ENCODE data around the gene B2M.
"Not testable (repeated sequence)": the region's sequence is repeated elsewhere in the genome, so short reads cannot be mapped to it uniquely, and the experiment has no call there.

The B2M gene

DNA sequence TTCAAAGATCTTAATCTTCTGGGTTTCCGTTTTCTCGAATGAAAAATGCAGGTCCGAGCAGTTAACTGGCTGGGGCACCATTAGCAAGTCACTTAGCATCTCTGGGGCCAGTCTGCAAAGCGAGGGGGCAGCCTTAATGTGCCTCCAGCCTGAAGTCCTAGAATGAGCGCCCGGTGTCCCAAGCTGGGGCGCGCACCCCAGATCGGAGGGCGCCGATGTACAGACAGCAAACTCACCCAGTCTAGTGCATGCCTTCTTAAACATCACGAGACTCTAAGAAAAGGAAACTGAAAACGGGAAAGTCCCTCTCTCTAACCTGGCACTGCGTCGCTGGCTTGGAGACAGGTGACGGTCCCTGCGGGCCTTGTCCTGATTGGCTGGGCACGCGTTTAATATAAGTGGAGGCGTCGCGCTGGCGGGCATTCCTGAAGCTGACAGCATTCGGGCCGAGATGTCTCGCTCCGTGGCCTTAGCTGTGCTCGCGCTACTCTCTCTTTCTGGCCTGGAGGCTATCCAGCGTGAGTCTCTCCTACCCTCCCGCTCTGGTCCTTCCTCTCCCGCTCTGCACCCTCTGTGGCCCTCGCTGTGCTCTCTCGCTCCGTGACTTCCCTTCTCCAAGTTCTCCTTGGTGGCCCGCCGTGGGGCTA, at the start of gene B2M, which contains the start of gene PATL2:
Gene B2M, plus strand, starts transcription at position 422 of the 647 bp plus-strand sequence. Its CDS starts 30 bp downstream, at position 452.
Gene PATL2, minus strand, starts transcription at position 228 of the 647 bp plus-strand sequence. CDS start 34,833 bp downstream, outside the sequence.
- FAIRE-seq (peak; percentile 97), DNase-seq (ENCODE audit: extremely low spot score, insufficient read length, low read depth) (peak; percentile 79)

- FAIRE-seq: no peak
Measured at GRCh38 chr15:44661576-44661975, 49.7 kb upstream of the B2M start.

DNA sequence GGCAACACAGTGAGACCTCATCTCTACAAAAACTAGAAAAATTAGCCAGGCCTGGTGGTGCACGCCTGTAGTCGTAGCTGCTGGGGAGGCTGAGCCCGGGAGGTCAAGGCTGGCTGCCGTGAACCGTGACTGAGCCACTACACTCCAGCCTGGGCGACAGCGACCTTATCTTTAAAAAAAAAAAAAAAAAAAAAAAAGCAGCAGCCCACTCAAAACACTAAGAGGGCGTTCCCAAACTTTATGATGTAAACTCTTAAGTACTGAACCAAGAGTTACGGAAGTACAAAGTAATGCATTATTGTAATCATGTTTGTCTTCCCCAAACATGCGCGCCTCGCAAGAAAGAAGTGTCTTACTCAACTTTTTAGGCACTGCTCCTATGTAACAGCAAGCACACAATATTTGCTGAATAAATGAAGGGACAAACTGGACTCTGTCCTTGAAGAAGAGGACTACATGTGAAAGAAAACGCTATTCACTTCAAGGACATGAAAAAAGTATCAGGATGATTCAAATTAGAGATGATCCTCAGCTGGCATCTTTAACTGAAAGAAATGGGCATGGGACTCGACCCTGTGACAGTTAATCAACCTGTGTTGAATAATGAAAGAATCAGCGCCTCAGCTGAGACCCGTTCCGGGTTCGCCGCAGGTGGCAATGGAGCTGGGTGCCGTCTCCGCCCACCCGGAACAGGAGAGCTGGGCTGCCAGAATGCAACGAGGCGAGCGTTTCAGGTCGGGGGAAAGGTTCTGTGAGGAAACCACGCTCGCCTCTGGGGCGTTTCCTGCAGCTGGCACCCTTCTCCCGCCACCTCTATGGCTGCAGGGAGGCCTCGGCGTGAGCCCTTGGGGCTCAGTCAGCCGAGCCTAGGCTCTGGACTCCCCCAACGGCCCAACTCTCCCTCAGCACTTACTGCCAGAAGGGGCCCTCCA, 48.6 kb upstream of the B2M start:
- FAIRE-seq: peak; percentile 87
- no peak for DNase-seq (ENCODE audit: extremely low spot score, insufficient read length, low read depth)

More at GRCh38 chr15:44661576-44661975, 49.7 kb upstream of the B2M start:
- DNase-seq (ENCODE audit: extremely low spot score, insufficient read length, low read depth): no peak

DNA sequence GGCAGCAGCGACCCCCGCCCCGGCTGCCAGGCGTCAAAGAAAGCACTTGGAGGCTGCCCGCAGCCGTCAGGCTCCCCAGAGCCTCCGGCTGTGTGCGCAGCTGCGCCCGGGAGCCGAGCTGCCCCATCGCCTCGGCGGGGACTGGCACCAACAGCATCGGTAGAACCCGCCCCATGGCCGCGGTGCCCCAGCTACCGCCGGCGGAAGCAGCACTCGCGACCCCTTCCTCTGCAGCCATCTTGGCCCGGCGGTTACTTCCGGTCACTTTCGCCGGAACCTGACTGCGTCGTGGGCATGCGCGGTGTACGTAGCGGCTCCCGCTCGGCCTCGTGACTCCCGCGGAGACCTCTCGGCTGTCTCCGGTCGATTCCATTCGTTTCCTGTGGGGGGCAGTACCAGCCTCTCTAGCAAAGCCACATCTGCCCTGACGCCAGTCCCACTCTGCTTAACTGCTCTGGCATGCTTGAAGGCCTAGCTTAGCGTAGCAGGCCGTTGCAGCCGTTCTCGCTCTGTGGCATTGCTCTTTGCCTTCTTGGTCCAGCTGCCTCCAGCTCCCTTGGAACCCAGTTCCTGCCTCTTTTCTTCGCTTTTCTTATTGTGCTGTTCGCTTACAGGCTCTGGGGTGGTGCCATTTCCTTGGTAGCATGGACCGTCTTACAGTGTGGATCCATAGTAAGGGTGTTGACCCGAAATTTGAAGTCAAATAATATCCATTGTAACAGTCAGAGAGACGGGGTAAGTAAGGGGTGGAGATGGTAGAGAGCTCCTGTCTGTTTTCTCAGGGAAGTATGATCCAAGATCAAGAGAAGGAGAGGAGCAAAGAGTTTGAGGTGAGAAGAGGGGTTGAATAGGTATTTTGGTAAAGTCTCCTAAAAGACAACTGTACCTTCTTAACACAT, 47.7 kb upstream of the B2M start, which contains the start of gene SPG11:
Gene SPG11, minus strand, starts transcription at position 253 of the 899 bp plus-strand sequence. Its CDS starts 15 bp downstream, at position 238.
- FAIRE-seq (peak; percentile 99), DNase-seq (ENCODE audit: extremely low spot score, insufficient read length, low read depth) (peak; percentile 78)

DNA sequence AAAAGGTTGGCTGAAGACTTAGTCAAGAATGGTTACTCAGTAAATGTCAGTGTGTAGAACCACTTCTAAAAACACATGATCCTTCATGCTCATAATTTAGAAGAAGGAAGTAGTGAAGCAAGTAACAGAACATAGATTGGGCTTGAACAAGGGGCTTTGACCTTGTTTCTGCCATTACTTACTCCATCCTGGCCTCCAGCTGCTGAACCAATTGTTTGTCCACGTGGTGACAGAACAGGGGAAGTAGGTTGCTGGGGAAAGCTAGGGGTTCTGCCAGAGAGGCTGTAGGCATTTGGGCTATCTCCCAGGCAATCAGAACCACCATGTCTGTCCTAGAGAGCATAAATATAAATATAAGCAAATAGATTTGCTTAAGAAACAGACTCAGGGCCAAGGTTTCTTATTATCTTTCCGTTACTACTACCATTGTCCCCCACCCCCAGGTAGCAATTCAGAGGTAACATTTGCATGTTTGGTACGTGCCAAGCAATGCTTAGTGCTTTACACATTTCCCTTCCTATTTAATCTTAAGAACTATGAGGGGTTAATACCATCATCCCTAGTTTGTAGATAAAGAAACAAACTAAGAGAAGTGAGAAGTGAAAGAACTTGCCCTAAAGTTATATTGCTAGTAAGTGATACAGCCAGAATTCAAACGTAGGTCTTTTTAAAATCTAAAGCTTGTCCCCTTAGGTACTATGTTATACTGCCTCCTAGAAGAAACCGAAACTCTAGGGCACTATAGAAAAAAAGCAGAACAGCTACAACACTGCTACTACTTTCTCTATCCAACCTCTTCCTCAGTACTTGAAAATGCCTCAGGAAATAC, 44.9 kb upstream of the B2M start:
- FAIRE-seq: peak; percentile 72
- no peak for DNase-seq (ENCODE audit: extremely low spot score, insufficient read length, low read depth)

GRCh38 chr15:44667039-44667360, 44.3 kb upstream of the B2M start:
- FAIRE-seq (no peak), DNase-seq (ENCODE audit: extremely low spot score, insufficient read length, low read depth) (no peak)

DNA sequence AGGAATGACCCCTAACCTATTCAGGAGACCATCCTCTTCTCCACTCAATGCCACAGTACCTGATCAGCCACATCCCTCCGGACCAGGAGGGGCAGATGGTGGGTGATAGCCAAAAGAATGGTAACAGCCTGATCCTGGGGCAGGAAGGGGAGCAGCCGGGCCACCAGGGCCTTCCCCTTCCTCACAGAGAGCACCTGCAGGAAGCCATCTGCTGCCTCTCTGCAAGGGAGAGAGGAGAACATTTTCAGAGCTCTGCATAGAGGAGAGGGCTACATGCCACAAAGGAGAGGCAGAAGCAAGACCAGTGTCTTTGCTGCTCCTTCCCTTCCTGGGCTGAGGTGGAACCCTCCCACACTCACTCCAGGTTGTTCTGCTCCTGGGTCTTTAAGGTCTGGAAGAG, 42.4 kb upstream of the B2M start:
- FAIRE-seq: no peak
- no peak for DNase-seq (ENCODE audit: extremely low spot score, insufficient read length, low read depth)

DNA sequence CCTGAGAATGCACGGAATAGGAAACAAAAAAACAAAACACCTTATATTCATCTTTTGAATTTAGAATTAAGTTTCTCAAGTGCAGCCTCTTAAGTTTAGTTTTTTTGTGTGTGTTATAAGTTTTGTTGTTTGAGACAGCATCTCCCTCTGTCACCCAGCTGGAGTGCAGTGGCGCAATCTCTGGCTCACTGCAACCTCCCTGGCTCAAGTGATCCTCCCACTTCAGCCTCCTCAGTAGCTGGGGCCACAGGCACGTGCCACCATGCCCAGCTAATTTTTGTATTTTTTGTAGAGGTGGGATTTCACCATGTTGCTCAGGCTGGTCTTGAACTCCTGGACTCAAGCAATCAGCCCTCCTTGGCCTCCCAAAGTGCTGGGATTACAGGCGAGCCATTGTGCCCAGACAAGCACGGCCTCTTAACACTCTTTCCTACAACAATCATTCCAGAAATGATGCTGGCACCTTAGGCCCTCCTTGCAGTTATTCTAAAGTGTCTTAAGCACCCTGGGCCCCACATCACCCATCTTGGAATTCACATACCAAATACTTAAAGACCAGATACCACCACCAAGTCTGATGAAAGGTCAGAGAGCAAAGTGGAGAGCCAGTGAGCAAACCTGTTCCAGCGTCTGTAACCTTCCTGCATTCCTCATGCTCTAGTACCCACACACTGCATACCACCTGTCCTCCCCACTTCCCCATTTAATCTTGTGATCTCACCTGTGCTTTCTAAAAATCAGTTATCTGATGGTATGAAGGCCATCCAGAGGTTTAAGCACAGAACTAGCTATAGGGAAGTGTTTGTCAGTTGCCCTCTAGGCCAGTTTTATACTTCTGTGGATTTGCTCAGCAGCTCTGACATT, 41.0 kb upstream of the B2M start:
- no peak for DNase-seq (ENCODE audit: extremely low spot score, insufficient read length, low read depth)

DNA sequence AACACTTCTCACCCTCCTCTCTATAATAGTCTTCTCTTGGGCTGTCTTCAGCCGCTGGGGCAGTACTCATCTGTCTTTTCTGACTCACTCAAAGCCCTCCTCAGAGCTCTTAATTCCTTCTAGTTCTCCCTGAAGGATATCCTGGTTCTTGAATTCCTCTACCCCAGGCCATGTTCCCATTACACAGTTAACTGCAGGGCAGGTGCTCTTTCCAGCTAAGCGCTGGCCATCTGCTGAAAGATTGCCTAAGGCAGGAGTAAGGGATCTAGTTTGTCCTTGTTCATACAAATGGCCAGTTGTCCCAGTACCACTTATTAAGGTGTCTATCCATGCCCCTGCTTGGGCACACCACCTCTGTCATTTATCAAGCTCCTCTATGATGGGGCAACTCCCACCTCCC, 37.7 kb upstream of the B2M start:
- DNase-seq (ENCODE audit: extremely low spot score, insufficient read length, low read depth) (no peak), FAIRE-seq (no peak)

More for the DNA sequence above, 41.0 kb upstream of the B2M start:
- FAIRE-seq: no peak

GRCh38 chr15:44675911-44676310, 35.4 kb upstream of the B2M start:
- DNase-seq (ENCODE audit: extremely low spot score, insufficient read length, low read depth) (no peak), FAIRE-seq (no peak)

GRCh38 chr15:44676676-44677075, 34.6 kb upstream of the B2M start:
- DNase-seq (ENCODE audit: extremely low spot score, insufficient read length, low read depth): no peak
- peak; percentile 80 for FAIRE-seq

- DNase-seq (ENCODE audit: extremely low spot score, insufficient read length, low read depth) (no peak), FAIRE-seq (no peak)
Measured at GRCh38 chr15:44682211-44682610, 29.1 kb upstream of the B2M start.

DNA sequence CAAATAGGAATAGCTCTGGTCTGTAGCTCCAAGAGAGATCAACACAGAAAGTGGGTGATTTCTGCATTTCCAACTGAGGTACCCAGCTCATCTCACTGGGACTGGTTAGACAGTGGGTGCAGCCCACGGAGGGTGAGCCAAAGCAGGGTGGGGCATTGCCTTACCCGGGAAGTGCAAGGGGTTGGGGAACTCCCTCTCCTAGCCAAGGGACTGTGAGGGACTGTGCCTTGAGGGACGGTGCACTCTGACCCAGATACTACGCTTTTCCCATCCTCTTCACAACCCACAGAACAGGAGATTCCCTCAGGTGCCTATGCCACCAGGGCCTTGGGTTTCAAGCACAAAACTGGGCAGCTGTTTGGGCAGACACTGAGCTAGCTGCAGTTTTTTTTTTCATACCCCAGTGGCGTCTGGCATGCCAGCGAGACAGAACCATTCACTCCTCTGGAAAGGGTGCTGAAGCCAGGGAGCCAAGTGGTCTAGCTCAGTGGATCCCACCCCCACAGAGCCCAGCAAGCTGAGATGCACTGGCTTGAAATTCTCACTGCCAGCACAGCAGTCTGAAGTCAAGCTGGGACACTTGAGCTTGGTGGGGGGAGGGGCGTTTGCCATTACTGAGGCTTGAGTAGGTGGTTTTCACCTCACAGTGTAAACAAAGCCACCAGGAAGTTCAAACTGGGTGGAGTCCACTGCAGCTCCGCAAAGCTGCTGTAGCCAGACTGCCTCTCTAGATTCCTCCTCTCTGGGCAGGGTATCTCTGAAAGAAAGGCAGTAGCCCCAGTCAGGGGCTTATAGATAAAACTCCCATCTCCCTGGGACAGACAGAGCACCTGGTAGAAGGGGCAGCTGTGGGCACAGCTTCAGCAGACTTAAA, 28.3 kb upstream of the B2M start:
- not testable (repeated sequence) for DNase-seq (ENCODE audit: extremely low spot score, insufficient read length, low read depth)
- peak; percentile 76 for FAIRE-seq

DNA sequence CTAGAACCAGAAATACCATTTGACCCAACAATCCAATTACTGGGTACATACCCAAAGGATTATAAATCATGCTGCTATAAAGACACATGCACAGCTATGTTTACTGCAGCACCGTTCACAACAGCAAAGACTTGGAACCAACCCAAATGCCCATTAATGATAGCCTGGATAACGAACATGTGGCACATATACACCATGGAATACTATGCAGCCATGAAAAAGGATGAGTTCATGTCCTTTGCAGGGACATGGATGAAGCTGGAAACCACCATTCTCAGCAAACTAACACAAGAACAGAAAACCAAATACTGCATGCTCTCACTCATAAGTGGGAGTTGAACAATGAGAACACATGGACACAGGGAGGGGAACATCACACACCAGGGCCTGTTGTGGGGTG, 22.0 kb upstream of the B2M start:
- DNase-seq (ENCODE audit: extremely low spot score, insufficient read length, low read depth); FAIRE-seq: not testable (repeated sequence)

DNA sequence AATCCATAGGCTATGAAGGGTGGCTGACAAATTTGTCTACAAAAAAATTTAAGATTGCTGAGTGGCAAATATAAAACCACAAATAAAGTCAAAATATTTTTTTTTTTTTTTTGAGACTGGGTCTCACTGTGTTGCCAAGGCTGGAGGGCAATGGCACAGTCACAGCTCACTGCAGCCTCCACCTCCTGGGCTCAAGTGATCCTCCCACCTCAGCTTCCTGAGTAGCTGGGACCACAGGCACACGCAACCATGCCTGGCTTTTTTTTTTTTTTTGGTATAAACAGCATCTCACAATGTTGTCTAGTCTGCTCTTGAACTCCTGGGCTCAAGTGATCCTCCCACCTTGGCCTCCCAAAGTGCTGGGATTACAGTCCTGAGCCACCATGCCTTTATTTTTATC, 21.1 kb upstream of the B2M start:
- DNase-seq (ENCODE audit: extremely low spot score, insufficient read length, low read depth); FAIRE-seq: not testable (repeated sequence)

DNA sequence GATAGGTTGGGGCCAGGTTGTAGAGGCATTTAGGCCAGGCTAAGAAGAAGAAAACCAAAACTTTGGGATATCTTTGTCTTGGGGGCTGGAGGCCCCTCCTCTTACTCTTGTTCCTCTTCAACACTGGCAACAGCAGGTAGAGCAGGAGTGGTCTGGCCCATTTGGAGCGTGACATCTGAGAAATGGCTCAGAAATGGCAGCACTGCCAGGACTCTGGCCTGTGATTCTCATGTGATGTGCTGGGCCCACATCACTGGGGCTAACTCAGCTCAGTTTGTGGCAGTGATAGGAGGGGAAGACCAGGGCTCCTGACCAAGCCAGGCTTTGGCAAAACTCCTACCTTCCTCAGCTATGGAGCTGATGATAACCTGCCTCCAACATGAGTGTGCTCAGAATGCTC, 18.7 kb upstream of the B2M start:
- no peak for FAIRE-seq

DNA sequence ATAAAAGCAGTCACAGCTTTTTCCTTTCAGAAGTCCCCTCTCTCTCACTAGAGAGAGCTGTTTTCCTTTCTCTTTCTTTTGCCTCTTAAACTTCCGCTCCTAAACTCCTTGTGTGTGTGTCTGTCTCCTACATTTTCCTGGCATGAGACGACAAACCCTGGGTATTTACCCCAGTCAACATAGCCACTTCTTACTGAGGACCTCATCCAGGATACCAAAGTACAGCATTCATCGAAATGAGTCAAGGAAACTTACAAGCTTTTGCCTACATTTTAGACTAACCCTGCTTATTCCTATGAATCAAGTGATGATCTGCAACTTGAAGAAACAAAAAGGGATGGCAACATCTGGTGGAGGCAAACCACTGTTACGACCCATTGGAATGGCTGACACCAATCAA, 16.9 kb upstream of the B2M start:
- no peak for DNase-seq (ENCODE audit: extremely low spot score, insufficient read length, low read depth)
- no peak for FAIRE-seq

More for the DNA sequence above, 18.7 kb upstream of the B2M start:
- no peak for DNase-seq (ENCODE audit: extremely low spot score, insufficient read length, low read depth)

Measured in GM18507 (cell line).